Smooth muscle cell (in vitro differentiated cells): ENCODE results near the gene S100A6. TPM values are rescaled to one million over a fixed set of nuclear protein-coding genes. Genes with fewer than 3 reads are reported as not detected.

Experiments
- DNase-seq: peaks from one replicate; lab custom pipeline; 2025; ENCODE audit not compliant: unreplicated experiment; lab: John Stamatoyannopoulos, UW
- H2AFZ ChIP-seq: fragments of 200-600 bp; sonication (generic); 2 replicates; pipeline ENCODE4 v1.6.0; 2016; ENCODE audit warnings: antibody characterized with exemption, low read depth, mild to moderate bottlenecking
- H3F3A ChIP-seq: fragments of 200-600 bp; sonication (generic); 2 replicates; pipeline ENCODE4 v1.6.0; 2017; ENCODE audit warnings: antibody characterized with exemption, low read depth
- H3K27ac ChIP-seq: fragments of 200-600 bp; sonication (generic); 2 replicates; pipeline ENCODE4 v1.5.1; 2016; ENCODE audit warnings: low read depth, mild to moderate bottlenecking
- H3K27me3 ChIP-seq: fragments of 200-600 bp; sonication (generic); 2 replicates; pipeline ENCODE4 v1.6.1; 2016; ENCODE audit warnings: low read depth, mild to moderate bottlenecking
- H3K36me3 ChIP-seq: fragments of 200-600 bp; sonication (generic); 2 replicates; pipeline ENCODE4 v1.5.1; 2016; ENCODE audit warnings: low read depth
- H3K4me1 ChIP-seq: fragments of 200-600 bp; sonication (generic); 2 replicates; pipeline ENCODE4 v1.5.1; 2016; ENCODE audit warnings: low read depth
- H3K4me2 ChIP-seq: fragments of 200-600 bp; sonication (generic); 2 replicates; pipeline ENCODE4 v1.6.0; 2016; ENCODE audit warnings: mild to moderate bottlenecking
- H3K4me3 ChIP-seq: fragments of 200-600 bp; sonication (generic); 2 replicates; pipeline ENCODE4 v1.5.1; 2016; ENCODE audit warnings: mild to moderate bottlenecking
- H3K79me2 ChIP-seq: fragments of 200-600 bp; sonication (generic); 2 replicates; pipeline ENCODE4 v1.6.0; 2016; ENCODE audit warnings: low read depth, mild to moderate bottlenecking
- H3K9ac ChIP-seq: fragments of 200-600 bp; sonication (generic); 2 replicates; pipeline ENCODE4 v1.6.0; 2016; ENCODE audit warnings: low read depth
- H3K9me3 ChIP-seq: fragments of 200-600 bp; sonication (generic); replicated peaks from 2 replicates; pipeline ENCODE4 v1.5.1; 2016; ENCODE audit warnings: low read depth
- H4K20me1 ChIP-seq: fragments of 200-600 bp; sonication (generic); 2 replicates; pipeline ENCODE4 v1.6.0; 2016; ENCODE audit warnings: low read depth
- WGBS: methylation state at CpG from one replicate; pipeline ENCODE4 v1.1.7; 2016; ENCODE audit warnings: low lambda C conversion rate; 5-methylcytosine and 5-hydroxymethylcytosine counted together
- polyA plus RNA-seq: library from polyadenylated mRNA; unstranded; fragments of >200 nt; fragmentation: Nextera tagmentation; extraction: Ambion mirVana; gene quantifications from 2 replicates; pipeline ENCODE4 v1.2.1, GENCODE V29; 2016
- total RNA-seq: library from RNA; depleted of rRNA; stranded (reverse); fragments of >200 nt; gene quantifications from 2 replicates; pipeline ENCODE4 v1.2.3, GENCODE V29; 2014
- TF ChIP-seq, protein P1 (sequence below): fragments of 200-600 bp; sonication (generic); IDR thresholded peaks from 2 replicates; pipeline ENCODE4 v1.5.1; 2017; ENCODE audit warnings: borderline replicate concordance, mild to moderate bottlenecking, antibody characterized with exemption; ENCODE audit not compliant: insufficient read depth, poor library complexity, severe bottlenecking

Gene S100A6
- total and polyA plus RNA-seq, 2 experiments from 2014 or later = 499 to 1,358 TPM

DNA sequence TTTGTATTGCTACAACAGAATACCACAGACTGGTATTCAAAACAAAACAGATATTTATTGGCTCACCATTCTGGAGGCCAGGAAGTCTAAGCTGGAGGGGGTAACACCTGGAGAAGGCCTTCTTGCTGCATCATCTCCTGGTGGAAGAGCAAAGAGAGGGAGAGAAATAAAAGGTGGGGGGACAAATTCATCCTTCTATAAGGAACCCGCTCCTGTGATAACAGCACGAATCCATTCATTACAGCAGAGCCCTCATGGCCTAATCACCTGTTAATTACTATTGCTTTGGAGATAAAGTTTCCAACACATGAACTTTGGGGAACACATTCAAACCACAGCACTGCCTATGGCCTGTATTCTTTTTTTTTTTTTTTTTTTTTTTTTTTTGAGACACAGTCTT lies 24.4 kb upstream of the S100A6 start:
- Histone ChIP-seq H4K20me1 (no peaks in the 10 kb centered on the region), H3K9me3 (no peaks in the 10 kb centered on the region), H3K4me3 (no peak overlapping the region), H3K79me2 (no peaks in the 10 kb centered on the region), H3K9ac (no peak overlapping the region), H3K4me2 (no peak overlapping the region), H3F3A (no peaks in the 10 kb centered on the region), H3K27me3 (no peaks in the 10 kb centered on the region), H3K27ac (no peak overlapping the region), H2AFZ (no peak overlapping the region), H3K4me1 (peaks cover 4% of the 10 kb centered on the region), H3K36me3 (no peaks in the 10 kb centered on the region)
- no peak for DNase-seq
- TF ChIP-seq, protein P1, sequence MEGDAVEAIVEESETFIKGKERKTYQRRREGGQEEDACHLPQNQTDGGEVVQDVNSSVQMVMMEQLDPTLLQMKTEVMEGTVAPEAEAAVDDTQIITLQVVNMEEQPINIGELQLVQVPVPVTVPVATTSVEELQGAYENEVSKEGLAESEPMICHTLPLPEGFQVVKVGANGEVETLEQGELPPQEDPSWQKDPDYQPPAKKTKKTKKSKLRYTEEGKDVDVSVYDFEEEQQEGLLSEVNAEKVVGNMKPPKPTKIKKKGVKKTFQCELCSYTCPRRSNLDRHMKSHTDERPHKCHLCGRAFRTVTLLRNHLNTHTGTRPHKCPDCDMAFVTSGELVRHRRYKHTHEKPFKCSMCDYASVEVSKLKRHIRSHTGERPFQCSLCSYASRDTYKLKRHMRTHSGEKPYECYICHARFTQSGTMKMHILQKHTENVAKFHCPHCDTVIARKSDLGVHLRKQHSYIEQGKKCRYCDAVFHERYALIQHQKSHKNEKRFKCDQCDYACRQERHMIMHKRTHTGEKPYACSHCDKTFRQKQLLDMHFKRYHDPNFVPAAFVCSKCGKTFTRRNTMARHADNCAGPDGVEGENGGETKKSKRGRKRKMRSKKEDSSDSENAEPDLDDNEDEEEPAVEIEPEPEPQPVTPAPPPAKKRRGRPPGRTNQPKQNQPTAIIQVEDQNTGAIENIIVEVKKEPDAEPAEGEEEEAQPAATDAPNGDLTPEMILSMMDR = no peak
- WGBS = 96% methylated on average over 2 of the region's 2 CpGs

DNA sequence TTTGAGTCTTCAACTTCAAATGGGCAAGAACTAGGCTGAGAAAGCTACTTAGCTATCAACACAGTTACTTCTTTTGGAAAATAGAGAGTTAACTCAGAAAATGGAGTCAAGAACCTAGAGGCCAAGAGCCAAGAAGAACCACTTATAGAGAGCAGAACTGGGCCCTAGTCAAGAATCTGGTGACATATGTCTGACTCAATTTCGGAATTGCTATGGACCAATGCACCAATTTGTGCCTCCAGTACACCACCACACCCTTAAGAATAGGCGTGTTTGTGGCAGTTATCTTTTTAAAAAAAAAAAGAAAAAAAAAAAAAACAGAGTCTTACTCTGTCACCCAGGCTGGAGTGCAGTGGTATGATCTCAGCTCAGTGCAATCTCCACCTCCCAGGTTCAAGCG lies 22.1 kb upstream of the S100A6 start:
- H3K79me2 ChIP-seq = no peaks in the 10 kb centered on the region
- WGBS = 77% methylated on average over 3 of the region's 3 CpGs
- H2AFZ ChIP-seq = no peak overlapping the region
- no peaks in the 10 kb centered on the region for H4K20me1 ChIP-seq
- DNase-seq = no peak
- H3K9me3 ChIP-seq = no peaks in the 10 kb centered on the region
- H3K27me3 ChIP-seq = no peaks in the 10 kb centered on the region
- TF ChIP-seq, protein P1 = no peak
- H3K4me1 ChIP-seq = no peaks in the 10 kb centered on the region
- no peaks in the 10 kb centered on the region for H3F3A ChIP-seq
- no peak overlapping the region for H3K4me3 ChIP-seq
- no peak overlapping the region for H3K9ac ChIP-seq
- H3K36me3 ChIP-seq = no peaks in the 10 kb centered on the region
- no peak overlapping the region for H3K27ac ChIP-seq
- H3K4me2 ChIP-seq = no peak overlapping the region

DNA sequence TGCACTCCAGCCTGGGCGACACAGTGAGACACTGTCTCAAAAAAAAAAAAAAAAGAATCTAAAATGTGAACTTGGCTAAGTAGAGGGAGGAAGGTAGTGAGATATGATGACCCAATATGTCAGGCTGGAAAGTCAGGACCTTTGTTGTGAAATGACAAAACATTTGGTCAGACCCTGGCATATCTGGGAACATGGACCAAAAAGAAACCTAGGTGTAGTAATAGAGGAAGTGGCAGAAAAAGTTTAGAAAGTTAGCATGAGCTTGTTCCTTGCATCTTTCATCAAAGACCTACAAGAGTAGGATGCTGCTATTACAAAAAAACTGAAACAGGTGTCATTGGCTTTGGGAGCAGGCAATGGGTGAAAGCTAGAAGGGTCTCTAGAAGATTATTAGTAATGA lies 20.6 kb upstream of the S100A6 start:
- H4K20me1 ChIP-seq = no peaks in the 10 kb centered on the region
- no peak for DNase-seq
- H3K79me2 ChIP-seq = no peaks in the 10 kb centered on the region
- H3K4me2 ChIP-seq = no peak overlapping the region
- no peak overlapping the region for H3K27ac ChIP-seq
- no peak overlapping the region for H3K4me3 ChIP-seq
- TF ChIP-seq, protein P1 = no peak
- H3F3A ChIP-seq = no peaks in the 10 kb centered on the region
- 92% methylated on average over 1 of the region's 1 CpG for WGBS
- H3K9ac ChIP-seq = no peak overlapping the region
- no peak overlapping the region for H2AFZ ChIP-seq
- H3K36me3 ChIP-seq = no peaks in the 10 kb centered on the region
- no peaks in the 10 kb centered on the region for H3K4me1 ChIP-seq
- H3K9me3 ChIP-seq = no peaks in the 10 kb centered on the region
- H3K27me3 ChIP-seq = no peaks in the 10 kb centered on the region

DNA sequence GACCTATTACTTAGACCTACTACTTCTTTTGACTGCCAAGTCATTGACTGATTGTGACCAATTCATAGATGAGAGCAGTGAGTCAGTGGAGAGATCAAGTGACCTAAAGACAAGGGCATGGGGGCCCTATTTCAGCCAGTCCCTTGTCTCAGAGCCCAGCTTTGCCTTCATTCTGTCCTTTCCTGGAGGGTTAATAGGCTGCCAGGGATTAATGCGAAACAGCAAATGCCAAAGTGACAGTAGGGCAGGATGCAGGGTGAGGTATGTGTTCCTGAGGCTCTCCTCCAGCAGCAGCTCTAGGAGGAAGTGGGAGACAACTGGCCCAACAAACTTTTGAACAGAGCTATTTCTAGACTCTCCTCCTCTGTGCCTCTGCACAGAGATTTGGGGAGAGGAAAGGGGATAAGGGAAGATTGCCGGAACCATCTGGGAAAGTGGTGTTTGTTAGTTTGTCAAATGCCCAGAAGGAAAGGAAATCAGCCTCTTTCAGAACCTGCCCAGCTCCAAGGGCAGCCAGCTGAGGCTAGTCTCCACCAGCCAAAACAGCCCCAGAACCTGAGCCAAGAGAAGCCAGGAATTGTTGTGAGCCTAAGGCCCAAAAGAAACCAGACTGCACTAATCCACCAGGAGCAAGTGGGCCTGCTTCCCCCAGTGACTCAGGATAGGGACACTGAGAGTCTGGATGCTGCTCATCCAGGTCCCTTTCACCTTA lies 18.2 kb upstream of the S100A6 start:
- Histone ChIP-seq H3K27ac (peak overlapping the region; percentile 25), H3K4me1 (peaks cover 2% of the 10 kb centered on the region), H4K20me1 (no peaks in the 10 kb centered on the region), H3K9me3 (no peaks in the 10 kb centered on the region), H3F3A (no peaks in the 10 kb centered on the region), H3K36me3 (no peaks in the 10 kb centered on the region), H3K4me2 (no peak overlapping the region), H3K9ac (no peak overlapping the region), H3K4me3 (no peak overlapping the region), H2AFZ (no peak overlapping the region), H3K79me2 (no peaks in the 10 kb centered on the region), H3K27me3 (no peaks in the 10 kb centered on the region)
- WGBS = 91% methylated on average over 2 of the region's 2 CpGs
- DNase-seq = no peak
- TF ChIP-seq, protein P1 = no peak
